HepG2 (cell line): ENCODE results near the gene SGMS1.
"Not testable (repeated sequence)": the region's sequence is repeated elsewhere in the genome, so short reads cannot be mapped to it uniquely, and the experiment has no call there.

Source experiments
- ARNTL ChIP-seq: sonication (generic); formaldehyde crosslinking; IDR thresholded peaks from 2 replicates; pipeline ENCODE4 v1.4.0; 2020; ENCODE audit warnings: mild to moderate bottlenecking, missing genetic modification reagents
- JUN ChIP-seq: sonication (generic); formaldehyde crosslinking; IDR thresholded peaks from 2 replicates; pipeline ENCODE4 v1.4.0; 2020; ENCODE audit warnings: mild to moderate bottlenecking, missing genetic modification reagents
- MAZ ChIP-seq, 2 experiments: sonication (generic) in 1 of 2; formaldehyde crosslinking in 1 of 2; IDR thresholded peaks; 2 replicates each; pipeline versions ENCODE4 v1.5.0 to v1.6.1; 2012 to 2020; ENCODE audit warnings: low read depth in 2 of 2, mild to moderate bottlenecking in 2 of 2, borderline replicate concordance in 1 of 2, improper control_type of control experiment in 1 of 2, low read length in 1 of 2, missing genetic modification reagents in 1 of 2, moderate library complexity in 1 of 2
- POLR2A ChIP-seq, 2 experiments: IDR thresholded peaks; 2 replicates each; pipeline ENCODE4 v1.6.1; 2011; ENCODE audit warnings: low read depth in 2 of 2, low read length in 2 of 2, mild to moderate bottlenecking in 1 of 2, moderate library complexity in 1 of 2; ENCODE audit not compliant: insufficient read depth in 1 of 2
- SMAD1 ChIP-seq: sonication (generic); formaldehyde crosslinking; IDR thresholded peaks from 2 replicates; pipeline ENCODE4 v1.4.0; 2020; ENCODE audit warnings: missing genetic modification reagents, low read depth, mild to moderate bottlenecking, borderline replicate concordance
- ZBTB1 ChIP-seq: sonication (generic); formaldehyde crosslinking; IDR thresholded peaks from 2 replicates; pipeline ENCODE4 v1.4.0; 2020; ENCODE audit warnings: missing genetic modification reagents, borderline replicate concordance
- ZNF274 ChIP-seq: sonication (generic); formaldehyde crosslinking; IDR thresholded peaks from 2 replicates; pipeline ENCODE4 v1.5.1; 2020; ENCODE audit warnings: mild to moderate bottlenecking, missing genetic modification reagents
- ZNF776 ChIP-seq: sonication (generic); formaldehyde crosslinking; IDR thresholded peaks from 2 replicates; pipeline ENCODE4 v1.4.0; 2020; ENCODE audit warnings: mild to moderate bottlenecking, missing genetic modification reagents
- TF ChIP-seq, protein P1 (sequence below): sonication (generic); formaldehyde crosslinking; IDR thresholded peaks from 2 replicates; pipeline ENCODE4 v1.8.0; 2022; ENCODE audit warnings: mild to moderate bottlenecking, missing genetic modification reagents
- TF ChIP-seq, protein P2 (sequence below): sonication (generic); formaldehyde crosslinking; IDR thresholded peaks from 2 replicates; pipeline ENCODE4 v1.4.0; 2020; ENCODE audit warnings: missing genetic modification reagents, low read depth, mild to moderate bottlenecking, borderline replicate concordance
- TF ChIP-seq, protein P3 (sequence below): sonication (generic); formaldehyde crosslinking; IDR thresholded peaks from 2 replicates; pipeline ENCODE4 v1.5.0; 2020; ENCODE audit warnings: mild to moderate bottlenecking, missing genetic modification reagents, moderate library complexity
- TF ChIP-seq, protein P4 (sequence below): IDR thresholded peaks from 2 replicates; pipeline ENCODE4 v1.6.1; 2012; ENCODE audit warnings: inconsistent platforms

DNA sequence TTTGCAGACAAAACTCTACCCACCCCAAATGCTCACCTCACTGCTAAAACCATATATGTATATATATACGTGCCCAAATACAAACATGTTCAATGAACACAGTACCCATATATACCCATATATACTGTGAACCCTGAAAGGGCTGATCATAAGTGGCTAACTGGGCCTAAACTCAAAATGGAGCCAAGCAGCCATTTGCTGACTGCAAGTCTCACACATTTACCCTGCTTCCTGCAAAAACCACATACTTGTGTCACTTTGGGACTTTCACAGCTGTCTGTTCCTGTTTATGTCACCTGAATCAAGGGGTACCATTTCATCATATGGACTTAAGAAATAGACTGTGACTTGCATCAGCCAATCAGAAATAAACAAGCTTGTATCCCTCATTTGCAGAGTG lies 48.4 kb upstream of the SGMS1 start:
- not testable (repeated sequence) for TF ChIP-seq MAZ (IDR thresholded peaks at IDR 0.05; ENCODE audit: borderline replicate concordance, low read depth, low read length); MAZ (CRISPR knock-in tag; IDR thresholded peaks at IDR 0.05; ENCODE audit: low read depth); POLR2A (IDR thresholded peaks at IDR 0.05; ENCODE audit: insufficient read depth in 1 of 2, low read depth in 2 of 2, low read length in 2 of 2); JUN (CRISPR knock-in tag); ARNTL; ZBTB1; ZNF274 (CRISPR knock-in tag); ZNF776 (CRISPR knock-in tag); SMAD1 (CRISPR knock-in tag)
- TF ChIP-seq, protein P1, sequence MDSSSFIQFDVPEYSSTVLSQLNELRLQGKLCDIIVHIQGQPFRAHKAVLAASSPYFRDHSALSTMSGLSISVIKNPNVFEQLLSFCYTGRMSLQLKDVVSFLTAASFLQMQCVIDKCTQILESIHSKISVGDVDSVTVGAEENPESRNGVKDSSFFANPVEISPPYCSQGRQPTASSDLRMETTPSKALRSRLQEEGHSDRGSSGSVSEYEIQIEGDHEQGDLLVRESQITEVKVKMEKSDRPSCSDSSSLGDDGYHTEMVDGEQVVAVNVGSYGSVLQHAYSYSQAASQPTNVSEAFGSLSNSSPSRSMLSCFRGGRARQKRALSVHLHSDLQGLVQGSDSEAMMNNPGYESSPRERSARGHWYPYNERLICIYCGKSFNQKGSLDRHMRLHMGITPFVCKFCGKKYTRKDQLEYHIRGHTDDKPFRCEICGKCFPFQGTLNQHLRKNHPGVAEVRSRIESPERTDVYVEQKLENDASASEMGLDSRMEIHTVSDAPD: not testable (repeated sequence)
- TF ChIP-seq, protein P2, sequence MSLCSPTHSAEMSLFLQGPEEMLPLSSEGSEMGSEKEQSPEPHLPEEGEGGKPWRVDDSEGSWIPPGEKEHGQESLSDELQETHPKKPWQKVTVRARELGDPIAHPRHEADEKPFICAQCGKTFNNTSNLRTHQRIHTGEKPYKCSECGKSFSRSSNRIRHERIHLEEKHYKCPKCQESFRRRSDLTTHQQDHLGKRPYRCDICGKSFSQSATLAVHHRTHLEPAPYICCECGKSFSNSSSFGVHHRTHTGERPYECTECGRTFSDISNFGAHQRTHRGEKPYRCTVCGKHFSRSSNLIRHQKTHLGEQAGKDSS (CRISPR knock-in tag): not testable (repeated sequence)
- TF ChIP-seq, protein P3, sequence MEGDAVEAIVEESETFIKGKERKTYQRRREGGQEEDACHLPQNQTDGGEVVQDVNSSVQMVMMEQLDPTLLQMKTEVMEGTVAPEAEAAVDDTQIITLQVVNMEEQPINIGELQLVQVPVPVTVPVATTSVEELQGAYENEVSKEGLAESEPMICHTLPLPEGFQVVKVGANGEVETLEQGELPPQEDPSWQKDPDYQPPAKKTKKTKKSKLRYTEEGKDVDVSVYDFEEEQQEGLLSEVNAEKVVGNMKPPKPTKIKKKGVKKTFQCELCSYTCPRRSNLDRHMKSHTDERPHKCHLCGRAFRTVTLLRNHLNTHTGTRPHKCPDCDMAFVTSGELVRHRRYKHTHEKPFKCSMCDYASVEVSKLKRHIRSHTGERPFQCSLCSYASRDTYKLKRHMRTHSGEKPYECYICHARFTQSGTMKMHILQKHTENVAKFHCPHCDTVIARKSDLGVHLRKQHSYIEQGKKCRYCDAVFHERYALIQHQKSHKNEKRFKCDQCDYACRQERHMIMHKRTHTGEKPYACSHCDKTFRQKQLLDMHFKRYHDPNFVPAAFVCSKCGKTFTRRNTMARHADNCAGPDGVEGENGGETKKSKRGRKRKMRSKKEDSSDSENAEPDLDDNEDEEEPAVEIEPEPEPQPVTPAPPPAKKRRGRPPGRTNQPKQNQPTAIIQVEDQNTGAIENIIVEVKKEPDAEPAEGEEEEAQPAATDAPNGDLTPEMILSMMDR (CRISPR knock-in tag): not testable (repeated sequence)
- TF ChIP-seq, protein P4, sequence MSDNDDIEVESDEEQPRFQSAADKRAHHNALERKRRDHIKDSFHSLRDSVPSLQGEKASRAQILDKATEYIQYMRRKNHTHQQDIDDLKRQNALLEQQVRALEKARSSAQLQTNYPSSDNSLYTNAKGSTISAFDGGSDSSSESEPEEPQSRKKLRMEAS: not testable (repeated sequence)
